NT2/D1 (cell line): Measurements from ENCODE around the gene NSF.

ENCODE experiments used
- DNase-seq: peaks from one replicate; pipeline ENCODE4 v3.0.0-alpha.2; 2011; ENCODE audit warnings: low read depth, low spot score
- H3K27me3 ChIP-seq: 2 replicates; pipeline ENCODE4 v1.6.0; 2011; ENCODE audit warnings: mild to moderate bottlenecking; ENCODE audit not compliant: insufficient read length, insufficient read depth
- H3K36me3 ChIP-seq: 2 replicates; pipeline ENCODE4 v1.6.1; 2011; ENCODE audit warnings: mild to moderate bottlenecking, low read length, mixed read lengths; ENCODE audit not compliant: insufficient read depth, insufficient read length
- H3K4me1 ChIP-seq: 2 replicates; pipeline ENCODE4 v1.5.1; 2011; ENCODE audit not compliant: insufficient read depth, insufficient read length
- H3K4me3 ChIP-seq: 2 replicates; pipeline ENCODE4 v1.5.1; 2011; ENCODE audit warnings: low read depth; ENCODE audit not compliant: insufficient read length
- H3K9ac ChIP-seq: 2 replicates; pipeline ENCODE4 v1.6.0; 2011; ENCODE audit warnings: low read depth; ENCODE audit not compliant: insufficient read length
- H3K9me3 ChIP-seq: 2 replicates; pipeline ENCODE4 v1.5.1; 2011; ENCODE audit warnings: mild to moderate bottlenecking, low read length; ENCODE audit not compliant: insufficient read depth
- SUZ12 ChIP-seq: IDR thresholded peaks from 2 replicates; pipeline ENCODE4 v1.6.1; 2011; ENCODE audit not compliant: insufficient read length, insufficient read depth; ENCODE audit errors: extremely low read depth
- YY1 ChIP-seq: IDR thresholded peaks from 2 replicates; pipeline ENCODE4 v1.6.1; 2011; ENCODE audit not compliant: insufficient read length, insufficient read depth
- ZNF274 ChIP-seq: IDR thresholded peaks from 2 replicates; pipeline ENCODE4 v1.6.1; 2011; ENCODE audit warnings: mild to moderate bottlenecking, low read depth, low read length

The NSF gene

GRCh38 chr17:46793541-46793940 lies 203.1 kb downstream of the NSF start:
- TF ChIP-seq YY1 (no peak), ZNF274 (no peak), SUZ12 (no peak)
- Histone ChIP-seq H3K36me3 (no peaks in the 10 kb centered on the region), H3K4me1 (peaks cover 18% of the 10 kb centered on the region), H3K4me3 (no peak overlapping the region), H3K27me3 (peaks cover 31% of the 10 kb centered on the region), H3K9ac (no peak overlapping the region), H3K9me3 (peaks cover 8% of the 10 kb centered on the region; the same call in 1 of the 2 replicates)
- no peak for DNase-seq

GRCh38 chr17:46794318-46794717 lies 203.8 kb downstream of the NSF start:
- H3K9me3 ChIP-seq: peaks cover 5% of the 10 kb centered on the region; the same call in 1 of the 2 replicates
- peaks cover 18% of the 10 kb centered on the region for H3K4me1 ChIP-seq
- no peak overlapping the region for H3K4me3 ChIP-seq
- H3K27me3 ChIP-seq: peaks cover 23% of the 10 kb centered on the region
- no peak overlapping the region for H3K9ac ChIP-seq
- TF ChIP-seq SUZ12: no peak
- no peak for DNase-seq
- H3K36me3 ChIP-seq: no peaks in the 10 kb centered on the region

- no peak overlapping the region for H3K4me3 ChIP-seq
- no peak for TF ChIP-seq YY1
- no peaks in the 10 kb centered on the region for H3K9me3 ChIP-seq
- no peaks in the 10 kb centered on the region for H3K36me3 ChIP-seq
- no peak overlapping the region for H3K9ac ChIP-seq
- peaks cover 16% of the 10 kb centered on the region for H3K27me3 ChIP-seq
- H3K4me1 ChIP-seq: peaks cover 13% of the 10 kb centered on the region
- no peak for DNase-seq
Measured at GRCh38 chr17:46795379-46795952, 205.0 kb downstream of the NSF start.

- Histone ChIP-seq H3K27me3 (peaks cover 14% of the 10 kb centered on the region), H3K36me3 (no peaks in the 10 kb centered on the region), H3K9me3 (no peaks in the 10 kb centered on the region), H3K9ac (no peak overlapping the region), H3K4me3 (no peak overlapping the region), H3K4me1 (peaks cover 10% of the 10 kb centered on the region)
- no peak for DNase-seq
- TF ChIP-seq SUZ12 (no peak), ZNF274 (no peak), YY1 (no peak)
Measured at GRCh38 chr17:46796084-46796483, 205.6 kb downstream of the NSF start.

GRCh38 chr17:46796524-46796923 lies 206.1 kb downstream of the NSF start:
- no peak for DNase-seq
- H3K36me3 ChIP-seq: no peaks in the 10 kb centered on the region
- H3K9me3 ChIP-seq: no peaks in the 10 kb centered on the region
- H3K9ac ChIP-seq: no peak overlapping the region
- peaks cover 9% of the 10 kb centered on the region for H3K4me1 ChIP-seq
- TF ChIP-seq ZNF274: no peak
- no peak for TF ChIP-seq YY1
- TF ChIP-seq SUZ12: no peak
- peaks cover 12% of the 10 kb centered on the region for H3K27me3 ChIP-seq
- no peak overlapping the region for H3K4me3 ChIP-seq

- TF ChIP-seq SUZ12: no peak
- no peak for TF ChIP-seq ZNF274
- no peak for TF ChIP-seq YY1
- Histone ChIP-seq H3K4me1 (peaks cover 7% of the 10 kb centered on the region), H3K9me3 (no peaks in the 10 kb centered on the region), H3K4me3 (no peak overlapping the region), H3K9ac (no peak overlapping the region), H3K27me3 (peaks cover 9% of the 10 kb centered on the region), H3K36me3 (no peaks in the 10 kb centered on the region)
- no peak for DNase-seq
Measured at GRCh38 chr17:46796956-46797530, 206.6 kb downstream of the NSF start.

GRCh38 chr17:46800573-46800972 lies 210.1 kb downstream of the NSF start:
- H3K4me1 ChIP-seq: peaks cover 3% of the 10 kb centered on the region
- no peak overlapping the region for H3K4me3 ChIP-seq
- TF ChIP-seq ZNF274 (no peak), SUZ12 (no peak), YY1 (no peak)
- DNase-seq: no peak
- H3K9me3 ChIP-seq: peaks cover 7% of the 10 kb centered on the region; the same call in 1 of the 2 replicates
- peaks cover 1% of the 10 kb centered on the region for H3K36me3 ChIP-seq
- no peak overlapping the region for H3K9ac ChIP-seq
- no peaks in the 10 kb centered on the region for H3K27me3 ChIP-seq

- no peak for DNase-seq
- no peaks in the 10 kb centered on the region for H3K27me3 ChIP-seq
- H3K36me3 ChIP-seq: peaks cover 6% of the 10 kb centered on the region
- TF ChIP-seq YY1: no peak
- TF ChIP-seq ZNF274: no peak
- no peak for TF ChIP-seq SUZ12
- H3K9ac ChIP-seq: no peak overlapping the region
- H3K4me1 ChIP-seq: peaks cover 2% of the 10 kb centered on the region
- H3K9me3 ChIP-seq: peaks cover 11% of the 10 kb centered on the region; the same call in 1 of the 2 replicates
- H3K4me3 ChIP-seq: no peak overlapping the region
Measured at GRCh38 chr17:46802800-46803199, 212.3 kb downstream of the NSF start.
